ENCODE data around the gene PIN4.
A peak's percentile ranks its signal among the peaks of the same experiment; 100 is the strongest.
"Not testable (repeated sequence)": the region's sequence is repeated elsewhere in the genome, so short reads cannot be mapped to it uniquely, and the experiment has no call there.

PIN4 gene

GRCh38 chrX:72202792-72203401 lies 21.3 kb downstream of the PIN4 start:
- DNase-seq = no peak

GRCh38 chrX:72203421-72203820 lies 21.9 kb downstream of the PIN4 start:
- no peak for DNase-seq

DNA sequence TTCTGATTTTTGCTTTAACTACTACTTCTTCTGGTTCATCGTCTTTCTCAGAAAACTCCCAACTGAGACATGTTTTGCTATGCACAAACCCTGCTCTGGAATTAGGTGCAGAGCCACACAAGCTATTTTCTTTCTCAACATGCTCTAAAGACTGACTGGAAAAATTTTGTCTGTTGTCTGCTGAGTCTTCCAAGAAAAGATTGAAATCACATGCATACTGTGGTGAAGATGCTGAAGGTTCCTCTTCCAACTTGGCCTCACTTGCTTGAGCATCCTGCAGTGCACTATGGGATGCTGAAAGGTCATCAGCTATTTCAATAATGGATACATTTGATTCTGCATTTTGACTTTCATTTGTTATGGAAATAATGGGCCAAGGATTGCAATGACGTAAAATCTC lies 24.1 kb downstream of the PIN4 start:
- DNase-seq = no peak

- DNase-seq = no peak
Measured at GRCh38 chrX:72207366-72207765, 25.8 kb downstream of the PIN4 start.

DNA sequence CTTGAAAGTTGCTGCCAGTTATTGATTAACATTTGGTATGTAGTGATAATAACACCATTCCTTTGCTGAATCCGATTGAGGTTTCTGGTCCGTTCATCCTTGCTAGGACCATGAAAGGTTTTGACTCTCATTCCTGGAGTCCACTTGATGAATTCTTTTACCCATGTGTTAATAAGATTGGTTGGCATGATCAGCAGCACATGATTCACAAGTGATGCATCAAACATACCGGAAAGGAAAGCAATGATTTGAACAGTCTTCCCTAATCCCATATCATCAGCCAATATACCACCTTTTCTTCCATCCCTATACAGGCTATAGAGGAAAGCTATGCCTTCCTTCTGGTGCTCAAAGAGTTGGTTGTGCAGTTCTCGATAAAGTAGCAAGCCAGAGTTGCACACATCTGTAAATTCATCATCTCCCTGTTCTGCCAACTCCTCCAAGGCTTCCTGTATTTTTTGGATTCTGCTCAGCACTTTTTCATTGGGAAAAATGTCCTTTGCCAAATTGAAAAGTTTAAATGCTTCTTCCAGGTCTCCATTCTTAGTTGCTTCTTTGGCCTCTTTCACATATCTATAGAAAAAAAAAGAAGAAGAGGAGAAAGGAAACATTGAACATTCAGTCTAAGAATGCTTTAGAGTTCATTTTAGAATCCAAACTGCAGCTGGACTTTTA lies 26.7 kb downstream of the PIN4 start:
- DNase-seq = no peak

GRCh38 chrX:72216973-72217372 lies 35.4 kb downstream of the PIN4 start:
- DNase-seq = no peak

GRCh38 chrX:72220375-72220774 lies 38.8 kb downstream of the PIN4 start:
- DNase-seq = not testable (repeated sequence)

- no peak for DNase-seq
Measured at GRCh38 chrX:72230290-72230689, 48.7 kb downstream of the PIN4 start.

- DNase-seq = no peak
Measured at GRCh38 chrX:72236841-72237240, 55.3 kb downstream of the PIN4 start.

DNA sequence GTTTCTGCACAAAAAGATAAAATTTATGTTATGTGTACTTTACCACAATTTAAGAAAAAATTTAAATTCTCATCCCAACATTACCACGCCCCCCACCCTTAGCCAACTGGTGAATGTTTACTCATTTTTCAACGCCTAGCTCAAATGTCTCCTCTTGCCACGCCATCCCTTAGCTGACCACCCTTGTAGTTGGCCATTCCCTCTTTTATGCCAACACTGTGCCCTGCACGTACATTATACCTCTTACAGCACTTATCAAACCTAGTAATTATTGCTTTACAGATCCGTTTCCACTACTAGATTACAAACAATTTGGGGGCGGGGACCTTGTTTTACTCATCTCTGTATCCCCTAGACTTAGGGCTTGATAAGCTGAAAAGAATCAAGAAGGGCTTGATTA lies 56.6 kb downstream of the PIN4 start:
- DNase-seq = no peak

- DNase-seq = peak; percentile 78 to 80
Measured at GRCh38 chrX:72238721-72239475, 57.3 kb downstream of the PIN4 start, which contains the start of gene ERCC6L. ERCC6L (minus strand) TSS chrX:72239027; CDS start chrX:72238911, 116 bp downstream.

DNA sequence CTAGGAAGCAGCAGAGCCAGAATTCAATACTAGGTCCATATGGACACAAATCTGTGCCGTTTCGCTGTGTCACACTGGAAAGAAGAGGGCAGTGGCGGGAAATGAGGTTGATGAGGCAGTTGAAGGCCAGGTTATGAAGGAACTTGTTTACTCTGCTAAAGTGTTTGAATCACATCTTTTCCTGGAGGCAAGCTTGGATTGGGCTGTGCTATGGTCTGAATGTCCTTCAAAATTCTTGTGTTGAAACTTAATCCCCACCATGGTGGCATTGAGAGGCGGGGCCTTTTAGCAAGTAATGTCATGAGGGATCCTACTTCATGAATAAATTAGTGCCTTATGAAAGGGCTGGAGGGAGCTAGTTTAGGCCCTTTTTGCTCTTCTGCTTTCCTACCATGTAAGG lies 59.4 kb downstream of the PIN4 start:
- no peak for DNase-seq

DNA sequence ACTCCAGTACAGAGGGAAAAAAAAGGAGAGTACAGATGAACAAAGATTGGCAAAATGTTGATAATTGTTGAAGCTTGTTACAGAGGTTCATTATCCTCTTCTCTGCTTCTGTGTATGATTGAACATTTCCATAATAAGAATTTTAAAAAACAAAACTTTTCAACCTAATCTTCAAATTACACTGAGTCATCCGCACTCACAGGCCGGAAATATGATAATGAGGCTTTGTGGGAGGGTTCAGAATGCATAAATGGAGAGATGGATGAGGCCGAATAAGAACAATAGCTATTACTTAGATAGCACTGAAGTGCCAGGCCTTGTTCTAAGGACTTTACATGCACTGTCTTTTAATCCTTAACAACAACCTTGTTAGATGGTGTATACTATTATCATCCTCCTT lies 61.9 kb downstream of the PIN4 start:
- DNase-seq = no peak

DNA sequence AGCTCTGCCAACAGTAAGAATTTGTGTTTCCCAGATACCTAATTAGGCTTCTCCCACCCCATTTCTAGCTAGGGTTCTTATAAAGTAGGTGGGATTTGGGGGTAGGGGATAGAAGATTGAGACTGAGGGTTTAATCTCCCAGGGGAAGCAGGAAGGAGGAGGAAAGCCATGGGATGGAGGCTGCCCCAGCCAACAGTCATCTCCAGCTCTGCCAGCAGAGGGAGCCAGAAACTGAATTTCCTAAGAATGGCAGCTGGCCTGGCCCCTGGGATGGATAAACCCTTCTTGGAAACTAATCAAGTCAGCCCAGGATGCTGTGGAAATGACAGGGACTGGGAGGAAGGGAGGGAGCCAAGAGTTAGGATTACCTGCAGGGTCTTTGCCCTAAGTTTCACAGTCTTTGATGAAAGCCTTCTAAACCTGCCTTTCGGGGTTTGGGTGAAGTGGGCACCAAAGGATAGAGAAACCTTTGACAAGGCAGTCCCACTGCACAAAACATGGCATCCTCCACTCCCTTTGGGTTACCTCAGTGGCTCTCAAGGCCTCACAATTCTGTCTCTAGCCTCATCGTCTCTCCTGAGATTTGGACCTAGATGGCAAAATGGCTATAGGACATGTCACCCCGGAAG lies 64.0 kb downstream of the PIN4 start:
- peak; percentile 18 to 58 for DNase-seq

DNA sequence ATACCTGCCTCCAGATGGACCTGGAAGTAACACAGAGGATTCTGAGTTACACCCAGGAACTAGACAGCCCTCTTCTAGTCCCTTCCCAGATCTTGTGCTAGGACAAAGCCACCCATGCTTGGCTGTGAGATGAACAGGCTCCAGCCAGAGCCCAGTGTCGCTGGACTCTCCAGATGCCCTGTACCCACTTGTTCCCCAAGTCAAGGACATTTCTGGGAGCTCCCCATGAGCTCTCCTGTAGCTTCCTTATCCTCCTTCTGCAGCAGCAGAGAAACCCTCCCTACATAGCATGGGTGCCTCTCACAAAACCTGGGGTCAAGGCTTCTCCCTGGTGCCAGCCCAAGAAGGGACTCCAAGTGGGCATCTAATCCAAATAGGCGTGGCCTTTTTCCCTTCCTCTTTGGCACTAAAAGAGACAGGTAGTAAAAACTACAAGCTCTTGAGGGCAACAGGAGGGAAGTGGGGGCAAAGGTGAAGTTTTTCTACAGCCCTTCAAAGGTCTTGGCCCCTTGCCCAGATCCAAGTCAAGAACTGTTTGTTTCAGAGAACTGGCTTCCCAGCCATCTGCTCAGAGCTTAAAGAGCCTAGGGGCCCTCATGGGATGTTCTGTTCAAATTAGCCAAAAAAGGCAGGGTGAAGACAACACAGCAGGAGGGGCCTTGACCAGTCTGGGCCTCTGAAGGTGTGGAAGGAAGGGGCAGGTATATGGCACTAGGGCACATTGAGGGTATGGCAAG lies 65.8 kb downstream of the PIN4 start:
- DNase-seq = no peak
